ENCODE measurements around the gene NT5M.

Gene NT5M

DNA sequence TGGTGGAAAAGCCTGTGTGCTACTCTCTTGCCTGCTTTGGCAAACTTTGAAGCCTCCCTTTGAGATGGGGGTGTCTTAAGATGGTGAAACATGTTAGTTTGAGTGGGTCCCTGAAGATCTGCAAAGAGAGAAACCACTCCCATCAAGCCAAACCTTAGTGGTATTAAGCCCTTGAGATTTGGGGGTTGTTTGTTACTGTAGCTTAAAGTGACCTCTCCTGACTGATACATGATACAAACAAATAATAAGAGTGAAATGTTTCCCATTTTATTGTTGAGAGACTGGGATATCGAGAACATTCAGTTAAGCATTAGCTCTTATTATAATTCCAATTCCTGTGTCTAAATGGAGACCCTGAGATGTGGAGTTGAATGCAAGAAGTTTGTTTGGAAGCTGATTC is 63.1 kb downstream of the NT5M start (continued):
- TF ChIP-seq, protein P1, sequence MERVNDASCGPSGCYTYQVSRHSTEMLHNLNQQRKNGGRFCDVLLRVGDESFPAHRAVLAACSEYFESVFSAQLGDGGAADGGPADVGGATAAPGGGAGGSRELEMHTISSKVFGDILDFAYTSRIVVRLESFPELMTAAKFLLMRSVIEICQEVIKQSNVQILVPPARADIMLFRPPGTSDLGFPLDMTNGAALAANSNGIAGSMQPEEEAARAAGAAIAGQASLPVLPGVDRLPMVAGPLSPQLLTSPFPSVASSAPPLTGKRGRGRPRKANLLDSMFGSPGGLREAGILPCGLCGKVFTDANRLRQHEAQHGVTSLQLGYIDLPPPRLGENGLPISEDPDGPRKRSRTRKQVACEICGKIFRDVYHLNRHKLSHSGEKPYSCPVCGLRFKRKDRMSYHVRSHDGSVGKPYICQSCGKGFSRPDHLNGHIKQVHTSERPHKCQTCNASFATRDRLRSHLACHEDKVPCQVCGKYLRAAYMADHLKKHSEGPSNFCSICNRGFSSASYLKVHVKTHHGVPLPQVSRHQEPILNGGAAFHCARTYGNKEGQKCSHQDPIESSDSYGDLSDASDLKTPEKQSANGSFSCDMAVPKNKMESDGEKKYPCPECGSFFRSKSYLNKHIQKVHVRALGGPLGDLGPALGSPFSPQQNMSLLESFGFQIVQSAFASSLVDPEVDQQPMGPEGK (CRISPR knock-in tag; IDR thresholded peaks at IDR 0.05; ENCODE audit: borderline replicate concordance), result no peak

- no peak for ATAC-seq
- no peak for TF ChIP-seq RARB (CRISPR knock-in tag; IDR thresholded peaks at IDR 0.05)
- no peak for TF ChIP-seq CSRNP3 (CRISPR knock-in tag; IDR thresholded peaks at IDR 0.05)
- no peak for TF ChIP-seq ZC3H10 (CRISPR knock-in tag; IDR thresholded peaks at IDR 0.05)
- no peak for TF ChIP-seq CREB5 (CRISPR knock-in tag; IDR thresholded peaks at IDR 0.05; ENCODE audit: low read depth)
- TF ChIP-seq, protein P1 (CRISPR knock-in tag; IDR thresholded peaks at IDR 0.05; ENCODE audit: borderline replicate concordance), result no peak
- no peak for TF ChIP-seq ZNF70 (CRISPR knock-in tag; IDR thresholded peaks at IDR 0.05)
- no peak for TF ChIP-seq ZNF8 (CRISPR knock-in tag; IDR thresholded peaks at IDR 0.05)
- no peak for TF ChIP-seq OSR1 (CRISPR knock-in tag; IDR thresholded peaks at IDR 0.05)
- no peak for TF ChIP-seq ZFP3 (CRISPR knock-in tag; IDR thresholded peaks at IDR 0.05)
- no peak for TF ChIP-seq TOX (CRISPR knock-in tag; IDR thresholded peaks at IDR 0.05; ENCODE audit: borderline replicate concordance)
- TF ChIP-seq TCF4 (CRISPR knock-in tag; IDR thresholded peaks at IDR 0.05; ENCODE audit: borderline replicate concordance), result no peak
- no peak for TF ChIP-seq POU6F1 (CRISPR knock-in tag; IDR thresholded peaks at IDR 0.05; ENCODE audit: borderline replicate concordance, low read depth)
- TF ChIP-seq GLIS3 (CRISPR knock-in tag; IDR thresholded peaks at IDR 0.05), result no peak
- no peak for TF ChIP-seq ESRRG (CRISPR knock-in tag; IDR thresholded peaks at IDR 0.05)
- TF ChIP-seq SNAI2 (CRISPR knock-in tag; IDR thresholded peaks at IDR 0.05), result no peak
- no peak for TF ChIP-seq ZFP30 (CRISPR knock-in tag; IDR thresholded peaks at IDR 0.05)
Observed at GRCh38 chr17:17366941-17367875, 64.0 kb downstream of the NT5M start.

DNA sequence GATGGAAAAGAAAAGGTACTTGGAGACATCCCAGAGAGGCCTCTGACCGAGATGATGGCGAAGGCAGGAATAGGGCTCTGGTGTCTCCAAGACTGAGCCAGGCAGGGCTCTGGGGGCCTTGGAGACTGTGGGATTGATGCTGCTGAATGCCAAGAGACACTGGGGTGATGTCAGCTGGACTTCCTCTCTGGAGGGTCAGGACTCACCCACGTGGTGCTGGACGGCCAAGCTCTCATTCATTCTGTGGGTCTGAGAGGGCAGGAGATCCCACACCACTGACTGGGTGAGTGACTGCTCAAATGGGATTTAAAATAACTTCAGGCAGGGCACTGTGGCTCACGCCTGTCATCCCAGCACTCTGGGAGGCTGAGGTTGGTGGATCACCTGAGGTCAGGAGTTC is 64.8 kb downstream of the NT5M start:
- no peak for ATAC-seq

More for the DNA sequence above, 64.8 kb downstream of the NT5M start:
- no peak for TF ChIP-seq ZNF565 (CRISPR knock-in tag; conservative IDR thresholded peaks at IDR 0.05; ENCODE audit: low read depth)
- TF ChIP-seq, protein P1 (CRISPR knock-in tag; IDR thresholded peaks at IDR 0.05; ENCODE audit: borderline replicate concordance), result no peak
- TF ChIP-seq BACH2 (CRISPR knock-in tag; IDR thresholded peaks at IDR 0.05; ENCODE audit: borderline replicate concordance), result no peak
- no peak for TF ChIP-seq OSR1 (CRISPR knock-in tag; IDR thresholded peaks at IDR 0.05)

Data from SK-N-SH treated with all-trans-retinoic acid at 6 μM for 48 hours (cell line).